HG02973 (cell line): ENCODE data around the gene DUSP23.

Experiments
- ATAC-seq: cut with Tn5 transposase; IDR thresholded peaks from one replicate; pipeline ENCODE4 v1.9.1; 2021; ENCODE audit warnings: moderate library complexity; ENCODE audit not compliant: unreplicated experiment

DUSP23 gene

DNA sequence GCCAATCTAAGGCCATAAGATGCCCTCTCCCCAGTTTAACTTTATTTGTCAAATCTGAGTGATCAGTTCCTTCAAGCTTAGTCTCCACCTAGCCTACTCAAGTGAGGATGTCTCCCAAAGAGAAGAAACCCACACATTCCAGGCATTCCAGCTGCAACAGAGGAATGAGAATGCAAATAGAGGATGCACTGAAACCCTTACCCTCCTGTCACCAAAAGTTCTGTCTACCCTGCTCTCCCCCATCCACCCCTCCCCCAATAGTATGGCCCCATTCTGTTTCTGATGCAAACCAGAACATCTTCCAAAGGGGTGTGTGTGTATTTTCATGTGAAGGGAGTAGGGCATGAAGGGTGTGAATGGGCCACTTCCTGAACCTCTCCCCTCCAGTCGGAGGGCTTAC is 3.0 kb downstream of the DUSP23 start:
- no peak for ATAC-seq

DNA sequence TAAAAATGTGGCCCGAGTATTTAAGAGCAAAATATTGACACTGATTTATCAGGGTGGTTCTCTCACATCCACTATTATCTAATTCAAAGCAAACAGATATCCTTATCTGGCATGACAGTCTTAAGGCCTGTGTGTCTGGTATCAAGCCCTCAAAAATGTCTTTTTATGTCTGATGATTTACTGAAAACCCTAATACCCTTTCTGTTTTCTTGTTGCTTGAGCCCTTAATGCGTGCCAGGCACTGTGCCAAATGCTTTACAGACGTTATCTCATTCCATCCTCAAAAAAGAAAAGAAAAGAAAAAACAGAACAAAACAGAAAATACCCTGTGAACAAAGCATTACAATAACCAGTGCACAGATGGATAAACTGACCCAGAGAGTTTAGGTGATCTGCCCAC is 5.7 kb downstream of the DUSP23 start:
- no peak for ATAC-seq

GRCh38 chr1:159786966-159787365 is 6.2 kb downstream of the DUSP23 start:
- ATAC-seq = no peak

- no peak for ATAC-seq
Observed at GRCh38 chr1:159790237-159790917, 9.6 kb downstream of the DUSP23 start.

DNA sequence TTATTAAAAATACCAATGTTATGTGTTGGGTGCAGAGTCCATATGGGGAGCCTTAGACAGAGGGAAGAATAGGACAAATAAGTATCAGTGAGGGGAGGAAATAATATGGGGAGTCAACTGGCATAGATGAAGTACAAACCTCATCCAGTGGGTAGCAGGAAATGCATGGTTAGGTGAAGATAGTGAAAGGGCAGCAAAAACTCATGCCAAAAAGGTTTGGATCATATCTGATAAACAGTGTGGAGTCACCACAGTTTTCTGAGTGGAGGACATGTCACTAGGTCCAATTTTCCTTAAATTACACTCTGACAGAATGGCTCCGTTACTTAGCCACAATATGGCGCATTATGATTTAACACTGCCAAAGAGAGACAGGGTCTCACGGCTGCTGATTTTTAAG is 10.3 kb downstream of the DUSP23 start:
- ATAC-seq = no peak

- no peak for ATAC-seq
Observed at GRCh38 chr1:159791461-159791860, 10.7 kb downstream of the DUSP23 start.

DNA sequence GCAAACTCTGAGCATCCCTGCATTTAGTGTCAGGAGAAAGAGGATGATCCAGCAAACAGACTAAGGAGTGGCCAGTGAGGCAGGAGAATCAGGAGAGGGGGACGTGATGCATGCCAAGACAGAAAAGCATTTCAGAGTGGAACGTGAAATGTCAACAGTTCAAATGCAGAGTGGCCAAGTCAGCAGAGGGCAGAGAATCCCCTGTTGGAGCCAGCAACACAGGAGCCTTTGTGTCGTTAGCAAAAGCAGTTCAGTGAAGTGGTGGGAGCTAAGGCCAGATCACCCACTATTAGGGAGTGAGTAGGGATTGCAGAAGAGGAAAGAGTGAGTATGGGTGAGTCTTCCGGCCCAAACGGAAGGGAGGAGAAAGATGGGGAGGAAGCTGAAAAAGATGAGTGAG is 14.8 kb downstream of the DUSP23 start:
- ATAC-seq = no peak

DNA sequence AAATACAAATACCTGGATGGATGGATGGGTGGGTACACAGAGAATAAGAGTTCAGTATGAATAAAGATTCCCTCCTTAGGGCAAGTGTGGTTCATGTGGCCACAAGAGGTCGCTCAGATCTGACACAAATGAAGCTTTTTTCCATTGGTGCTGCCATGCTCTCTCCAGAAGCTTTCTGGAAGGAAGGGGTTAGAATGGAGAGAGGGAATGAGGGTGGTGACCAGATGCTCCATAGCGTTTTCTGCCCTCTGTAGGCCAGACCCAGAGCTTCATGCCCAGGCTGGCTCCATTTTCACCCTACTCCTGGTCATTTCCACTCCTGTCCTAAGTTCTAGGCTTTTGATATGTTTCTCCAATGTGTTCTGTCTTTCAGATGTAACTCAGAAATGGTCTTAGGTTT is 18.1 kb downstream of the DUSP23 start:
- ATAC-seq = no peak

DNA sequence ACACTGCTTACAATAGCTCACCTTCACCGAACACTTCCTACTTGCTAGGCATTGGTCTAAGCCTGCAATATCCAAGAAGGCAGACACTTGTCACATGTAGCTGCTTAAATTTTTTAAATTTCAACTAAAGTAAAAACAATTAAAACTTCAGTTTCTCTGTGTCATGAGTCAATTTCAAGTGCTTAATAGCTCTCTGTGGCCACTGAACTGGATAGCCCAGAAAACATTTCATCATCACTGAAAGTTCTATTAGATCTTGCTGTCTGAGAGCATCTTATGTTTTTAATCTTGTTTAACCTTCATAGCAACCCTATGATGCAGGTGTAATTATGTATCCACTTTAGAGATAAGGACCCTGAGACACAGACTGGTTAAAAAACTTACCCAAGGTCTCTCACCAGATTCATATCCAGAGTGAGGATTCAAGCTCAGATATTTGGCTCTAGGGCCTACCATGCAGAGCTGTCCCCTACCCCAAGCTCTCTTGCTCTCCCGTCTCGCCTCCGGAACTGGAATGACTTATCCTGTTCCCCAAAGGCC is 18.8 kb downstream of the DUSP23 start:
- no peak for ATAC-seq

DNA sequence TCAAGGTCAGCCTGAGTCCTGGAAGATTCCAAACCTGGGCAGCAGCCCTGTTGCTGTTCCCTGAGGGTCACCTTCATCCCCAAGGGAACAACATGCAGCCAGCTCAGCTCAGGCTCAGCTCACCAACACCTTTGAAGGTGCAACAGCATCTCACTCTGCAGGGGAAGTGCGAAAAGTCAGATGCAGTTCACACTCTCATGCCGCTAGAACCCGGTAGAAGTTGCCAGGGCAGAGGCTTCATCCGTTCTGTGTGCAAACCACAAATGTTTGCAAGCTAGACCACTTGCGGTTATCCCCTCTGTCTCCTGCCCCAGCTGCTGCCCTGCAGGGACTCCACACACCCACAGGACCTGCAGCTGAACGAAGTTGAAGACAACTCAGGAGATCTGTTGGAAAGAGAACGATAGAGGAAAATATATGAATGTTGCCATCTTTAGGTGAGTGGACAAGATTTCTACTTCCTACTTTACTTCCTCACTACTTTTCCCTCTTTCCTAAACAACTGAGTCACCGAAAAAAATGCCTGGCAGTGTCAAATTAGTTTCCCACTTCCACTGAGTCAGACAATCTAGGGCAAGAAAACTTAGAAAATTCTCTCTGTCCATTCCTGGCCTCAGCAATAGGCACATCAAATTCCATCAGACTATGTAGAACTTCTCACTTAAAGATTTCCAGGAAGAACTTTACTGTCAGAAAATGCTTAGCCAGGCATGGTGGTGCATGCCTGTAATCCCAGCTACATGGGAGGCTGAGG is 19.6 kb downstream of the DUSP23 start:
- no peak for ATAC-seq

- no peak for ATAC-seq
Observed at GRCh38 chr1:159802111-159802510, 21.3 kb downstream of the DUSP23 start, which contains the start of gene FCRL6. Gene FCRL6 (plus strand): TSS chr1:159802360. CDS start chr1:159802425, 65 bp downstream.

DNA sequence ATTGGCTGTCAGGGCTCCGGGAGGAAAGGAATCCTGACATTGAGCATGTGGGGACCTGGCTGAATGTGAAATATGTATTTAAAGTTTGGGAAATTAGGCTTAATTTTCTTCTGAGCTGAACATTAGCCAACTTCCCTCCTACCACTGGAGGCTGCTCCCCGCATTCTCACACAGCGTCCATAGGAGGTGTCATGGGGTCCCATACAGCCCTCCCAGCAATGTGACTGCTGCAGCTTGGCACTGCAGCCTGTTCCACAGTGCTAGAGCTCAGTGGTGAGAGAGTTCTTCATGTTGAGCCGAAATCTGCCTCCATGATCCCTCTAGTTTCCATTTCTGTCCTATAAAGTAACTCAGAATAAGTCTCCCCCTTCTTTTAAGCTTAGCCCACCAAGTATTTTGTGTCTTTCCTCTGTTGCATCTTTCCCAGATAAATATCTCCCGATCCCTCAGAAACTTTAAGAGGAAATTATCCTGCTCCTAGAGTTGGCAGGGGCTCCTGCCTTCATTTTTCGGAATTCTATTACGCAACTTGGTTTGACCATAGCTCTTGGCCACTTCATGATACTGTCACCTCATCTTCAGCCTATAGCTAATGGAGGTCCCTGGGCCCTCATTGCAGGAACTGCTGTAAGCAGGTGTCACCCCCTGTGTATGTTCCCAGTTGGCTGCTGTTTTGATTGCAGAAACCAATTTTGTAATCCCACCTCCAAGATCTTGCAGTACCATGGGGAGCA is 23.4 kb downstream of the DUSP23 start:
- no peak for ATAC-seq

- ATAC-seq = no peak
Observed at GRCh38 chr1:159804924-159805323, 24.2 kb downstream of the DUSP23 start.

DNA sequence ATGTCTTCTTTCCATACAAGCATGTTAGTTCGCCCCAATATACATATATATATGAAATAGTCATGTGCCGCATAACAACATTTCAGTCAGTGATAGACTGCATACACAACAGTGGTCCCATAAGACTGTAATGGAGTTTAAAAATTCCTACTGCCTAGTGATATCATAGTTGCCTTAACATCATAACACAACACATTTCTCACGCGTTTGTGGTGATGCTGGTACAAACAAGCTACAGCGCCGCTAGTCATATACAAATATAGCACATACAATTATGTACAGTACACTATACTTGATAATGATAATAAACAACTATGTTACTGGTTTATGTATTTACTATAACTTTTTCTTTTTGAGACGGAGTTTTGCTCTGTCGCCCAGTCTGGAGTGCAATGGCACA is 35.2 kb downstream of the DUSP23 start:
- ATAC-seq = no peak

DNA sequence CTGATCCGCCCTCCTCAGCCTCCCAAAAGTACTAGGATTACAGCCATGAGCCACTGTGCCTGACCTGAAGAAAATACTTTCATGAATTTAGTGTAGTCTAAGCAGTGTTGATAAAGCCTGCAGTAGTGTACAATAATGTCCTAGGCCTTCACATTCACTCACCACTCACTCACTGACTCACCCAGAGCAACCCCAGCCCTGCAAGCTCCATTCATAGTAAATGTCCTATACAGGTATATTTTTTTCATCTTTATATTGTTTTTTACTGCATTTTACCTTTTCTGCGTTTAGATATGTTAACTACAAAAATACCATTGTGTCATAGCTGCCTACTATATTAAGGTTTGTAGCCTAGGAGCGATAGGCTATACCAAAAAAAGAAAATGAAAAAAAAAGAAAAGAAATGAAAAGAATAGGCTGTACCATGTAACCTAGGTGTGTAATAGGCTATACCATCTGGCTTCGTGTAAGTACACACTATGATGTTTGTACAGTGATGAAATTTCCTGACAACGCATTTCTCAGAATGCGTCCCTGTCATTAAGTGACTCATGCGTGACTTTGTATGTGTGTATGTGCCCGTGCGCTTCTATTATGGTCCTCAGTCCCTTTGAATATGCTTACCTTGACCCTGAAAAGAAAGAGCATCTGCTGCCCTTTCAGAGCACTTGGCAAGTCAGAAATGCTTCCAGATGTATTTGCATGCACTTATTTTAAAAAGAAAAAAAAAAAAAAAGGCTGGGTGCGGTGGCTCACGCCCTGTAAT is 36.7 kb downstream of the DUSP23 start:
- ATAC-seq = no peak

- no peak for ATAC-seq
Observed at GRCh38 chr1:159821171-159821867, 40.6 kb downstream of the DUSP23 start.

DNA sequence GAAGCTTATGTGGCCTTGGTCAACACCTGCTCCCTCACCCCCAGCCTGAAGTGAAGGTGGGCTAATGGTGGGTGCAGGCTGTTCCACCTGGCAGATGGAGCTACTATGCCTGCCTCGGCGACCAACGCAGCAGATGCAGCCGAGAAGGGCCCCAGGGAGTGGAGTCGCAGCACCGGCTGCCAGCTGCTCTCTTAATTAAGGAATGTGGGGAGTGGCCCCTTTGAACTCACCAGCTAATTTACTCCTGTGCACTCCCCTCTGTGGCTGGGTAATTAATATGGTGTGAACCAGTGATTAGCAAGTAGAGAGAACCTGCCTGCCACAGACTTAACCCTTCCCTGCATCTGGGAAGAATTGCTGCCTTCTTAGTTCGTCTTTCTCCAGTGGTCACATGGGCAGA is 42.6 kb downstream of the DUSP23 start:
- ATAC-seq = no peak

- ATAC-seq = no peak
Observed at GRCh38 chr1:159825564-159825963, 44.8 kb downstream of the DUSP23 start.

DNA sequence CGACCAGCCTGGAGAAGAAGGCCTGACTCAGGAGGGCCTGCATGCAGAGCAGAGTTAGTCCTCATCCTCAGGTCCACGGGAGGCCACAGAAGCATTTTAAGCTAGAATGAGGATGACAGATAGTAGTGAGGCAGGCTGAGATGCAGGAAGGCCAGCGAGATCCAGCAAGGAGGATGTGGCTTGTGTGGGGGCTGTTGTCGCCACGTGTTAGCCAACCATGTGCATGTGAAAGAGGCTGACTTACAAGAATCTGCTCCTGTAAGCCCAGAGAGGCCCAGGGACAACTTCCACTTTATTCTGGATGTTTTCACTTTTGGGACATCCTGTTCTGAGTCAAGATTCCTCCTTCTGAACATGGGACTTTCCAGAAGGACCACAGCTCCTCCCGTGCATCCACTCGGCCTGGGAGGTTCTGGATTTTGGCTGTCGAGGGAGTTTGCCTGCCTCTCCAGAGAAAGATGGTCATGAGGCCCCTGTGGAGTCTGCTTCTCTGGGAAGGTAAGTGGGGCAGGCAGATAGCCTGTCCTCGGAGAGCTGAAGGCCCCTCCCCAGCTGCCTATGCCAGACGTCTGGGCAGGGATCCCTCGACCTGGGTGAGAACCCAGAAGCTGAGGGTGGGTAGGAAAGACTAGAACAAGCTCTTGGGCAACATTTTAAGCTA is 45.8 kb downstream of the DUSP23 start, which contains the start of gene SLAMF8:
Gene SLAMF8, plus strand, starts transcription at position 433 of the 661 bp plus-strand sequence. Its CDS starts 26 bp downstream, at position 459.
- peak; percentile 46 for ATAC-seq

DNA sequence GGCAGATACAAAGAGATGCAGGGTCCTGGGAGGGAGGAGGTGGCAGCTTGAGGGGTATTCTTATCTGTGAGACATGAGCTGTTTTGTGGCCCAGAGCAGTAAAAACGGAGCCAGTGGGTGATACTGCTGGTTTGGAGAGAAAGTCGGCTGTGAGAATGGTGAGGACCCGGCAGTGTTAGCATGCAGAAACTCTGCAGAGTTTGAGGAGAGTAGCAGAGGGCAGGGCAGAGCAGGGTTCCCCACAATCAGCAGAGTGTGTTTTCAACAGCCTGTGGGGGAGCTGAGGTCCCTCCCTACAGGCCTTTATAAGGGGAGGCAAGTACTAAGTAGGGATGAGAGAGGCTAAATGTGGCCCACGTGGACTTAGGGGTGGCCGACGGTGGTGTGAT is 46.3 kb downstream of the DUSP23 start:
- no peak for ATAC-seq
